ENCODE data around the gene ASRGL1. TPM values are rescaled to one million over a fixed set of nuclear protein-coding genes. Genes with fewer than 3 reads are reported as not detected.

The ASRGL1 gene
- total and polyA plus RNA-seq, 2 of the 13 experiments (the other 11 are each of a cell fraction or from before 2014, with no cell fraction given), result 50.8 to 97.5 TPM

GRCh38 chr11:62359475-62359874 lies 22.2 kb downstream of the ASRGL1 start:
- POLR2A ChIA-PET, result no interaction called here
- in situ Hi-C loops (cut with HindIII; ENCODE audit: extremely low pct_ligation_motif_present, low pct_unique_long_range_greater_than_20kb), result no loop called here
- 97% methylated on average over 1 of the region's 1 CpG for WGBS (ENCODE audit: low lambda C conversion rate)

More at GRCh38 chr11:62359475-62359874, 22.2 kb downstream of the ASRGL1 start:
- Histone ChIP-seq H3K27me3 (ENCODE audit: control insufficient read depth in 1 of 2, insufficient read depth in 2 of 2, low read length in 2 of 2) (no peaks in the 10 kb centered on the region), H4K20me1 (ENCODE audit: insufficient read depth, low read length) (no peaks in the 10 kb centered on the region), H3K9me3 (ENCODE audit: low read length) (no peaks in the 10 kb centered on the region), H3K36me3 (replicated peaks in 1 of 2; ENCODE audit: control insufficient read depth in 1 of 2, insufficient read depth in 2 of 2, low read length in 2 of 2) (peaks cover 6 to 22% of the 10 kb centered on the region in 2 experiments), H3K4me1 (ENCODE audit: insufficient read depth, low read length) (no peaks in the 10 kb centered on the region), H3K9ac (ENCODE audit: insufficient read depth, low read depth, low read length) (no peak overlapping the region), H3K4me2 (ENCODE audit: low read depth, low read length) (no peak overlapping the region), H2AFZ (ENCODE audit: low read length) (no peak overlapping the region), H3K79me2 (ENCODE audit: insufficient read depth, low read length) (no peaks in the 10 kb centered on the region), H3K4me3 (replicated peaks in 1 of 3; ENCODE audit: insufficient read depth in 1 of 3, low read depth in 2 of 3, low read length in 3 of 3) (no peak overlapping the region), H3K27ac (ENCODE audit: extremely low read length, insufficient read depth, low read length) (no peak overlapping the region)
- CTCF ChIA-PET (ENCODE audit: low intra/inter-chr PET ratio, low total read pairs), result no interaction called here
- no TSS peak for BruUV-seq (replicated peaks)
- no peak for ATAC-seq
- TF ChIP-seq PHF8 (CRISPR knock-in tag; IDR thresholded peaks at IDR 0.05), result no peak
- TF ChIP-seq POLR2G (IDR thresholded peaks at IDR 0.05; ENCODE audit: low read depth, low read length), result no peak
- no peak for TF ChIP-seq ZNF282 (IDR thresholded peaks at IDR 0.05; ENCODE audit: partially characterized antibody)
- no peak for TF ChIP-seq ZBTB8A (CRISPR knock-in tag; IDR thresholded peaks at IDR 0.05; ENCODE audit: borderline replicate concordance, low read depth)
- TF ChIP-seq ZMAT5 (CRISPR knock-in tag; IDR thresholded peaks at IDR 0.05; ENCODE audit: borderline replicate concordance, low read depth), result no peak
- TF ChIP-seq MTA1 (CRISPR knock-in tag; IDR thresholded peaks at IDR 0.05; ENCODE audit: borderline replicate concordance), result no peak
- no peak for TF ChIP-seq HMGXB4 (CRISPR knock-in tag; IDR thresholded peaks at IDR 0.05; ENCODE audit: borderline replicate concordance in 1 of 2, low read depth in 1 of 2)
- no peak for TF ChIP-seq ZNF484 (CRISPR knock-in tag; IDR thresholded peaks at IDR 0.05; ENCODE audit: borderline replicate concordance, low read depth)
- no peak for TF ChIP-seq U2AF2 (IDR thresholded peaks at IDR 0.05; ENCODE audit: low read depth, low read length)
- TF ChIP-seq ELF4 (CRISPR knock-in tag; IDR thresholded peaks at IDR 0.05; ENCODE audit: borderline replicate concordance), result no peak
- no peak for TF ChIP-seq ZNF616 (CRISPR knock-in tag; IDR thresholded peaks at IDR 0.05; ENCODE audit: low read depth)
- no peak for TF ChIP-seq KAT2B (IDR thresholded peaks at IDR 0.05; ENCODE audit: borderline replicate concordance, low read depth, low read length)
- no peak for TF ChIP-seq ZBTB25 (CRISPR knock-in tag; IDR thresholded peaks at IDR 0.05)
- TF ChIP-seq E2F1 (CRISPR knock-in tag; IDR thresholded peaks at IDR 0.05), result no peak
- no peak for TF ChIP-seq MXD1 (CRISPR knock-in tag; IDR thresholded peaks at IDR 0.05)
- TF ChIP-seq ZNF629 (CRISPR knock-in tag; conservative IDR thresholded peaks at IDR 0.05), result no peak
- no peak for TF ChIP-seq ZNF451 (CRISPR knock-in tag; IDR thresholded peaks at IDR 0.05)
- TF ChIP-seq ZEB1 (IDR thresholded peaks at IDR 0.05; ENCODE audit: insufficient replicate concordance, low read depth), result no peak
- no peak for TF ChIP-seq PRMT3 (CRISPR knock-in tag; IDR thresholded peaks at IDR 0.05; ENCODE audit: borderline replicate concordance, low read depth)
- TF ChIP-seq ZFP36L1 (CRISPR knock-in tag; IDR thresholded peaks at IDR 0.05), result no peak
- intact Hi-C loops (cut with micrococcal nuclease; ENCODE audit: unreplicated experiment), result no loop called here
- no peak for FAIRE-seq
- no peak for DNase-seq (ENCODE audit: low spot score)

Data from HepG2 (cell line).